ENCODE data around the gene TXNDC17. TPM values are rescaled to one million over a fixed set of nuclear protein-coding genes. Genes with fewer than 3 reads are reported as not detected.

Gene TXNDC17
- total and polyA plus RNA-seq, 9 of the 15 experiments (the other 6 are each of a cell fraction or from before 2014, with no cell fraction given): 108 to 759 (median 179) TPM

DNA sequence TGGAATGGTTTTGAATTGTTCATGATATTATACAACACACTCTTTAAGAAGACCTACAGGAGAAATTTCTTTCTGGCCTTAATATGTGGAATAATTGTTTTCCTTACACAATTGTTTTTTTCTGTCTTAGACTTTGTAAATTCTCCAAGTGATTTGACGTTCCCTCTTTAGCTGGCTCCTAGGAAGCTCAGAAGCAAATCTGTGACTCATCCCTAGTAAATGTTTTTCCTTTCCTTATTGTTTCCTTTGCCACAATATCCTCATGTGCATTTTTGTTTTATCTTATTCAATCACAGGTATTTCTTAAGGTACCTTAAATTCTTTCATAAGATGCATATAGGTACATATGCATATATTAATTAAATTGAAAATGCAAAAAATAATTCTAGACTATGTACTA is 13.8 kb upstream of the TXNDC17 start:
- Histone ChIP-seq H3K4me2 (ENCODE audit: insufficient read depth, low read length) (no peak overlapping the region), H3K27ac (ENCODE audit: extremely low read depth, low read depth, low read length) (no peak overlapping the region), H3K9ac (ENCODE audit: insufficient read depth in 1 of 2, low read depth in 2 of 2, low read length in 2 of 2) (no peak overlapping the region), H3K79me2 (ENCODE audit: control insufficient read depth, insufficient read depth, low read length) (no peaks in the 10 kb centered on the region), H4K20me1 (replicated peaks; ENCODE audit: control insufficient read depth, insufficient read depth, low read length) (no peaks in the 10 kb centered on the region), H3K4me3 (no peak overlapping the region), H3K9me1 (ENCODE audit: control insufficient read depth, insufficient read depth, low read length) (no peaks in the 10 kb centered on the region), H3K9me3 (replicated peaks; ENCODE audit: control insufficient read depth, insufficient read depth, low read depth, low read length) (no peaks in the 10 kb centered on the region), H3K27me3 (ENCODE audit: control insufficient read depth in 2 of 2, insufficient read depth in 2 of 2, low read length in 2 of 2) (no peaks in the 10 kb centered on the region), H3K4me1 (replicated peaks in 1 of 2; ENCODE audit: control insufficient read depth in 2 of 2, insufficient read depth in 2 of 2, low read length in 2 of 2) (no peaks in the 10 kb centered on the region), H2AFZ (ENCODE audit: low read depth, low read length) (no peak overlapping the region), H3K36me3 (ENCODE audit: control insufficient read depth, insufficient read depth, low read length) (peaks cover 54% of the 10 kb centered on the region)
- no TSS peak for BruUV-seq (replicated peaks)
- intact Hi-C loops (cut with micrococcal nuclease) (no loop called here), in situ Hi-C loops (cut with MboI) (no loop called here)
- DNase-seq (ENCODE audit: extremely low read depth in 1 of 4, low spot score in 3 of 4): no peak
- 86% methylated on average over 1 of the region's 1 CpG for WGBS (ENCODE audit: insufficient coverage, low coverage, missing lambda C conversion rate)
- POLR2A ChIA-PET: no interaction called here
- TF ChIP-seq ZBTB9 (CRISPR knock-in tag; IDR thresholded peaks at IDR 0.05) (no peak), ZNF695 (CRISPR knock-in tag; IDR thresholded peaks at IDR 0.05) (no peak), ZNF778 (CRISPR knock-in tag; IDR thresholded peaks at IDR 0.05) (no peak), TGIF2 (CRISPR knock-in tag; IDR thresholded peaks at IDR 0.05) (no peak), ZNF197 (CRISPR knock-in tag; IDR thresholded peaks at IDR 0.05; ENCODE audit: low read depth) (no peak), IFI16 (CRISPR knock-in tag; IDR thresholded peaks at IDR 0.05) (no peak), U2AF2 (optimal IDR thresholded peaks at IDR 0.05; ENCODE audit: low read depth, low read length) (no peak), WHSC1 (IDR thresholded peaks at IDR 0.05; ENCODE audit: low read length) (no peak)
- ATAC-seq: no peak
- CTCF ChIA-PET (ENCODE audit: low intra/inter-chr PET ratio): no interaction called here
- FAIRE-seq: no peak

Data from K562 (cell line).